GM12878 (cell line): ENCODE results near the gene FSTL4. TPM values are rescaled to one million over a fixed set of nuclear protein-coding genes. Genes with fewer than 3 reads are reported as not detected.

Experiments
- ATAC-seq: fragments of 200-7000 bp; cut with Tn5 transposase; 3 replicates; pipeline ENCODE4 v1.9.1; 2020; ENCODE audit warnings: mild to moderate bottlenecking, moderate library complexity
- BruUV-seq: library from RNA; stranded (reverse); fragments of 400-500 nt; replicated peaks from 2 replicates; lab custom pipeline; 2021; lab: Mats Ljungman, UMichigan
- CTCF ChIA-PET: fragments of 300-600 bp; sonication (Branson Sonifier 250); formaldehyde crosslinking; extraction: SDS; loops from one replicate; lab custom pipeline; 2021; ENCODE audit warnings: inconsistent platforms; lab: Yijun Ruan, JAX
- POLR2A ChIA-PET: fragments of 350-600 bp; formaldehyde crosslinking; extraction: SDS; loops from one replicate; lab custom pipeline; 2021; ENCODE audit warnings: inconsistent platforms; lab: Charles Lee
- RAD21 ChIA-PET: fragments of 300-600 bp; sonication (Branson Sonifier 250); formaldehyde crosslinking; loops from one replicate; lab custom pipeline; 2023; ENCODE audit warnings: antibody characterized with exemption; ENCODE audit not compliant: unreplicated experiment; lab: Charles Lee
- SMC1A ChIA-PET: fragments of 300-600 bp; sonication (Branson Sonifier 250); formaldehyde crosslinking; loops from one replicate; lab custom pipeline; 2023; ENCODE audit not compliant: unreplicated experiment, uncharacterized antibody; lab: Charles Lee
- DNase-seq: peaks from one replicate; pipeline ENCODE4 v3.0.0-alpha.2; 2011; ENCODE audit warnings: low read depth, low spot score
- FAIRE-seq: peaks from 3 replicates; lab custom pipeline; 2011; peaks lifted over from hg19 to GRCh38; lab: Jason Lieb, UNC
- H2AFZ ChIP-seq: 2 replicates; pipeline ENCODE4 v1.6.0; 2011; ENCODE audit warnings: low read depth, low read length, control low read depth; ENCODE audit not compliant: control insufficient read depth
- H3K27ac ChIP-seq: 2 replicates; pipeline ENCODE4 v1.5.1; 2011; ENCODE audit warnings: control low read depth; ENCODE audit not compliant: control insufficient read depth, insufficient read depth
- H3K27me3 ChIP-seq, 2 experiments: replicated peaks in 1 of 2; 2 replicates each; pipeline versions ENCODE4 v1.6.0 to v1.6.1; 2011; ENCODE audit warnings: low read length in 1 of 2; ENCODE audit not compliant: control insufficient read depth in 2 of 2, insufficient read depth in 2 of 2
- H3K36me3 ChIP-seq, 2 experiments: 2 replicates each; pipeline ENCODE4 v1.5.1; 2011; ENCODE audit warnings: low read length in 1 of 2; ENCODE audit not compliant: control insufficient read depth in 2 of 2, insufficient read depth in 2 of 2
- H3K4me1 ChIP-seq: 2 replicates; pipeline ENCODE4 v1.6.1; 2011; ENCODE audit warnings: mild to moderate bottlenecking, low read length, moderate library complexity, mixed read lengths; ENCODE audit not compliant: control insufficient read depth, insufficient read depth
- H3K4me2 ChIP-seq: 2 replicates; pipeline ENCODE4 v1.6.0; 2011; ENCODE audit warnings: control low read depth; ENCODE audit not compliant: control insufficient read depth, insufficient read depth
- H3K4me3 ChIP-seq: fragments of 200-600 bp; sonication (generic); 2 replicates; pipeline ENCODE4 v1.5.1; 2016
- H3K79me2 ChIP-seq: 2 replicates; pipeline ENCODE4 v1.6.0; 2011; ENCODE audit warnings: low read length; ENCODE audit not compliant: control insufficient read depth, insufficient read depth
- H3K9ac ChIP-seq: 2 replicates; pipeline ENCODE4 v1.8.0; 2011; ENCODE audit warnings: low read length, control low read depth, mixed read lengths; ENCODE audit not compliant: control insufficient read depth, insufficient read depth
- H3K9me3 ChIP-seq: replicated peaks from 3 replicates; pipeline ENCODE4 v1.5.1; 2011; ENCODE audit warnings: mild to moderate bottlenecking, low read length; ENCODE audit not compliant: control insufficient read depth, insufficient read depth
- H4K20me1 ChIP-seq: 2 replicates; pipeline ENCODE4 v1.6.0; 2011; ENCODE audit not compliant: control insufficient read depth, insufficient read depth
- BACH1 ChIP-seq: fragments of 450-650 bp; IDR thresholded peaks from 2 replicates; pipeline ENCODE4 v1.6.1; 2017; ENCODE audit warnings: mild to moderate bottlenecking, borderline replicate concordance
- CBX3 ChIP-seq: fragments of 200-600 bp; sonication (generic); IDR thresholded peaks from 2 replicates; pipeline ENCODE4 v1.6.1; 2016; ENCODE audit warnings: low read depth, borderline replicate concordance
- CHD4 ChIP-seq: fragments of 200-600 bp; sonication (generic); IDR thresholded peaks from 2 replicates; pipeline ENCODE4 v1.6.1; 2016; ENCODE audit warnings: mild to moderate bottlenecking
- CREM ChIP-seq: IDR thresholded peaks from 2 replicates; pipeline ENCODE4 v1.6.1; 2014; ENCODE audit warnings: antibody characterized with exemption, low read depth
- CUX1 ChIP-seq: IDR thresholded peaks from 2 replicates; pipeline ENCODE4 v1.6.1; 2012; ENCODE audit warnings: improper control_type of control experiment, low read depth, low read length; ENCODE audit not compliant: insufficient replicate concordance
- FOS ChIP-seq: IDR thresholded peaks from 3 replicates; pipeline ENCODE4 v1.6.1; 2011; ENCODE audit warnings: borderline replicate concordance; ENCODE audit not compliant: insufficient read length; ENCODE audit errors: extremely low read depth
- FOXM1 ChIP-seq: IDR thresholded peaks from 2 replicates; pipeline ENCODE4 v1.6.1; 2012; ENCODE audit warnings: low read depth, mild to moderate bottlenecking, inconsistent platforms, low read length, moderate library complexity
- HCFC1 ChIP-seq: fragments of 150-350 bp; IDR thresholded peaks from 2 replicates; pipeline ENCODE4 v1.6.1; 2014; ENCODE audit warnings: low read length
- HSF1 ChIP-seq: fragments of 150-350 bp; IDR thresholded peaks from 2 replicates; pipeline ENCODE4 v1.6.1; 2014; ENCODE audit warnings: mild to moderate bottlenecking, low read depth, low read length
- KDM1A ChIP-seq: fragments of 200-600 bp; sonication (generic); IDR thresholded peaks from 2 replicates; pipeline ENCODE4 v1.6.1; 2016; ENCODE audit warnings: borderline replicate concordance
- MEF2B ChIP-seq: fragments of 450-650 bp; IDR thresholded peaks from 2 replicates; pipeline ENCODE4 v1.6.1; 2018; ENCODE audit warnings: mild to moderate bottlenecking, moderate library complexity; ENCODE audit not compliant: partially characterized antibody, poor library complexity, severe bottlenecking
- NBN ChIP-seq: fragments of 450-650 bp; IDR thresholded peaks from 2 replicates; pipeline ENCODE4 v1.6.1; 2016
- NKRF ChIP-seq: fragments of 450-650 bp; conservative IDR thresholded peaks from 2 replicates; pipeline ENCODE4 v1.6.1; 2017; ENCODE audit warnings: mild to moderate bottlenecking, moderate library complexity
- RAD51 ChIP-seq: fragments of 450-650 bp; IDR thresholded peaks from 2 replicates; pipeline ENCODE4 v1.6.1; 2016; ENCODE audit warnings: moderate library complexity, mild to moderate bottlenecking, inconsistent platforms
- STAT3 ChIP-seq: IDR thresholded peaks from 2 replicates; pipeline ENCODE4 v1.6.1; 2011; ENCODE audit warnings: low read depth, low read length, improper control_type of control experiment
- TCF12 ChIP-seq: IDR thresholded peaks from 2 replicates; pipeline ENCODE4 v1.6.1; 2011; ENCODE audit warnings: low read depth, mild to moderate bottlenecking, low read length
- ZBED1 ChIP-seq: IDR thresholded peaks from 2 replicates; pipeline ENCODE4 v1.6.1; 2016; ENCODE audit warnings: borderline replicate concordance
- ZNF274 ChIP-seq: IDR thresholded peaks from one replicate; pipeline ENCODE4 v1.8.0; 2011; ENCODE audit not compliant: insufficient read length, insufficient read depth
- WGBS: methylation state at CpG from one replicate; pipeline ENCODE4 v1.1.6; 2016; ENCODE audit warnings: low lambda C conversion rate; ENCODE audit not compliant: insufficient replicate concordance, insufficient coverage; ENCODE audit errors: missing lambda C conversion rate; 5-methylcytosine and 5-hydroxymethylcytosine counted together
- in situ Hi-C: fragments of 300-500 bp; cut with MboI; formaldehyde crosslinking; loops from 9 replicates; pipeline ENCODE4 v1.14.3; 2018; ENCODE audit warnings: mixed read lengths
- intact Hi-C: fragments of 100-400 bp; cut with micrococcal nuclease; formaldehyde crosslinking; loops from one replicate; pipeline ENCODE4 v1.14.2; 2022; ENCODE audit not compliant: unreplicated experiment
- polyA plus RNA-seq, 11 experiments: library from polyadenylated mRNA; depleted of rRNA in 4 of 11; unstranded in 6 of 11; stranded (reverse) in 5 of 11; fragments of >200 nt; fragmentation: Nextera tagmentation in 4 of 11; fragmentation: Illumina TruSeq in 1 of 11; extraction: Ambion mirVana in 4 of 11; extraction: Trizol in 1 of 11; gene quantifications; 1 replicate in 1 of 11; 2 replicates in 10 of 11; pipeline versions ENCODE4 v1.2.1 to v1.2.3, GENCODE V29; 2011 to 2016; ENCODE audit warnings: inconsistent platforms in 2 of 11, missing spikeins in 2 of 11, low read depth in 1 of 11
- total RNA-seq, 4 experiments: library from RNA; depleted of rRNA in 3 of 4; stranded (reverse); fragments of >200 nt in 3 of 4; fragmentation: Illumina TruSeq in 1 of 4; extraction: Trizol in 1 of 4; gene quantifications; 2 replicates each; pipeline versions ENCODE4 v1.2.1 to v1.2.3, GENCODE V29; 2013 to 2021

FSTL4 gene
- total and polyA plus RNA-seq, 10 of the 15 experiments (the other 5 are each of a cell fraction or from before 2014, with no cell fraction given), result 0.01 to 0.79 (median 0.21) TPM; not detected in 6

- ChIA-PET POLR2A (interaction anchor here (1.4 kb wide), 1 partner anchor 17 kb away, joined by 3 read pairs; no protein-coding TSS in a partner anchor), RAD21 (interaction anchor here (0.5 to 1.2 kb wide), 3 partner anchors 17 to 244 kb away, joined by 3 to 4 read pairs (median 3); no protein-coding TSS in a partner anchor), CTCF (interaction anchor here (0.6 to 0.9 kb wide), 2 partner anchors 17 to 34 kb away, joined by 3 read pairs; no protein-coding TSS in a partner anchor), SMC1A (interaction anchor here (1.0 to 1.2 kb wide), 2 partner anchors 20 to 109 kb away, joined by 3 read pairs; no protein-coding TSS in a partner anchor)
- Histone ChIP-seq H3K4me1 (no peaks in the 10 kb centered on the region), H3K36me3 (no peaks in the 10 kb centered on the region), H3K27ac (no peak overlapping the region), H3K9ac (no peak overlapping the region), H2AFZ (no peak overlapping the region), H3K4me2 (no peak overlapping the region), H4K20me1 (no peaks in the 10 kb centered on the region), H3K4me3 (no peak overlapping the region), H3K27me3 (no peaks in the 10 kb centered on the region), H3K79me2 (no peaks in the 10 kb centered on the region), H3K9me3 (no peaks in the 10 kb centered on the region)
- BruUV-seq, result no TSS peak
- no peak for ATAC-seq
- intact Hi-C loops (no loop called here), in situ Hi-C loops (no loop called here)
- DNase-seq, result no peak
- no peak for FAIRE-seq
- 62% methylated on average over 8 of the region's 8 CpGs for WGBS
- TF ChIP-seq BACH1, result no peak
- no peak for TF ChIP-seq STAT3
- TF ChIP-seq CBX3, result no peak
- no peak for TF ChIP-seq NKRF
- TF ChIP-seq KDM1A, result no peak
- no peak for TF ChIP-seq HSF1
- no peak for TF ChIP-seq ZBED1
- TF ChIP-seq FOS, result no peak
- TF ChIP-seq MEF2B, result no peak
- no peak for TF ChIP-seq CUX1
- no peak for TF ChIP-seq CHD4
- TF ChIP-seq HCFC1, result no peak
- no peak for TF ChIP-seq FOXM1
- no peak for TF ChIP-seq TCF12
- no peak for TF ChIP-seq NBN
- no peak for TF ChIP-seq CREM
- TF ChIP-seq RAD51, result no peak
- TF ChIP-seq ZNF274, result no peak
Measured at GRCh38 chr5:133222979-133223378, 389.4 kb downstream of the FSTL4 start.
